ENCODE results near the gene SH3YL1. TPM values are rescaled to one million over a fixed set of nuclear protein-coding genes. Genes with fewer than 3 reads are reported as not detected.

The SH3YL1 gene
- polyA plus RNA-seq, 1 experiment: 27.6 TPM

- TF ChIP-seq CTCF (IDR thresholded peaks at IDR 0.05; ENCODE audit: low read depth, low read length): no peak
- H3K9me3 ChIP-seq (ENCODE audit: control insufficient read depth, insufficient read depth, low read length): no peaks in the 10 kb centered on the region
- no peak overlapping the region for H3K4me3 ChIP-seq (ENCODE audit: low read depth, low read length)
- H3K27ac ChIP-seq (ENCODE audit: low read depth, low read length): no peak overlapping the region
- no peak for DNase-seq (ENCODE audit: low read depth, low spot score)
- ChIA-PET POLR2A (no interaction called here), CTCF (interaction anchor here (1.0 to 3.2 kb wide), 3 partner anchors 9 to 1313 kb away, joined by 6 to 23 read pairs (median 14); no protein-coding TSS in a partner anchor)
- H3K27me3 ChIP-seq (ENCODE audit: control insufficient read depth, insufficient read depth, low read length): no peaks in the 10 kb centered on the region
Observed at GRCh38 chr2:237878-238277, 26.0 kb downstream of the SH3YL1 start.

DNA sequence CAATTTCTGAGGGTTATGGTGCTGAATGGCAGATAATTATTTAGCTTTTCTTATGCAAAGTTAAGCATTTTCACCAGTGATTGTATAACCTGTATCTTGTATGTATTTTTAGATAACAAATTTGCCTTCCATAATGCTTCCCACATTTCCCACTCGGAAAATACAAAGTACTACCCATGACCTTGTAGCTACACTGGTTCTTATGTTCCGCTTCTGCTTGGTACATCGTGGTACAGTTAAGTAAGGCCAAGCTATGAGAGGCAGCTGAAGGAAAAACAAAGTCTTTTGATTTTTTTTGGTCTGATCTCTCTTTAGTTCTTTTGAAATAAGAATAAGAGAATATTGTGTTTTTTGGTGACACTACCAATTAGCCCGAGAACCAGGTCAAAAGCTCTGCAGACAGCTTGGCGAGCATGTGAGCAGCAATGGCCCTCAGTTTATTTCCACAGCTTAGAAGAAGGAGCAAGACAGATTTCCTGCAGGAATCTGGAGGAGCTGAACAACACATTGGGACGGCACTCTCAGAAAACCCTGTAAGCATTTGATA, 26.8 kb downstream of the SH3YL1 start:
- CTCF ChIA-PET: interaction anchor here (0.6 to 3.0 kb wide), 2 partner anchors 10 to 13 kb away, joined by 3 to 23 read pairs; no protein-coding TSS in a partner anchor
- Histone ChIP-seq H3K9me3 (ENCODE audit: control insufficient read depth, insufficient read depth, low read length) (no peaks in the 10 kb centered on the region), H3K4me3 (ENCODE audit: low read depth, low read length) (no peak overlapping the region), H3K27me3 (ENCODE audit: control insufficient read depth, insufficient read depth, low read length) (no peaks in the 10 kb centered on the region), H3K27ac (ENCODE audit: low read depth, low read length) (no peak overlapping the region)
- POLR2A ChIA-PET: no interaction called here
- TF ChIP-seq CTCF (IDR thresholded peaks at IDR 0.05; ENCODE audit: low read depth, low read length): no peak
- DNase-seq (ENCODE audit: low read depth, low spot score): no peak

DNA sequence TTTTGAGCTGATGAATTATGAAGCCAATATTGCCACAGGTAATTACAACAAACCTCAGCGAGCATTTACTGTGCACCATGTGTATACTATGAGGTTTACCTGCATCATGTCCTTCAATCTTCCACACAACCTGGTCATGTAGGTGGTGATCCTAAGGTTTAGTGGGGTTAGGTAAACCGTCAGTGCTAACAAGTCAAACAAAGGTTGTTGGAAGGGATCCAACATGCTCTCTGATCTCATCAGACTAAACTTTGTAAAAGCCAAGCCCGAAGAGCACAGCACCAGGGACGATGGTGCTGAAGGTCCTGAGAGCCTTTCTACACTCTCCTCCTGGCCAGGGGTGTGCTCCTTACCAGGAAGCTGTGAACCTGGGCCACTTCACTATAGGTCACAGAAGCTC, 29.4 kb downstream of the SH3YL1 start:
- ChIA-PET POLR2A (no interaction called here), CTCF (interaction anchor here (1.0 to 2.9 kb wide), 3 partner anchors 11 to 56 kb away, joined by 3 to 12 read pairs (median 3); no protein-coding TSS in a partner anchor)
- no peak for TF ChIP-seq CTCF (IDR thresholded peaks at IDR 0.05; ENCODE audit: low read depth, low read length)
- Histone ChIP-seq H3K27me3 (ENCODE audit: control insufficient read depth, insufficient read depth, low read length) (no peaks in the 10 kb centered on the region), H3K9me3 (ENCODE audit: control insufficient read depth, insufficient read depth, low read length) (no peaks in the 10 kb centered on the region), H3K4me3 (ENCODE audit: low read depth, low read length) (no peak overlapping the region), H3K27ac (ENCODE audit: low read depth, low read length) (no peak overlapping the region)
- DNase-seq (ENCODE audit: low read depth, low spot score): no peak

DNA sequence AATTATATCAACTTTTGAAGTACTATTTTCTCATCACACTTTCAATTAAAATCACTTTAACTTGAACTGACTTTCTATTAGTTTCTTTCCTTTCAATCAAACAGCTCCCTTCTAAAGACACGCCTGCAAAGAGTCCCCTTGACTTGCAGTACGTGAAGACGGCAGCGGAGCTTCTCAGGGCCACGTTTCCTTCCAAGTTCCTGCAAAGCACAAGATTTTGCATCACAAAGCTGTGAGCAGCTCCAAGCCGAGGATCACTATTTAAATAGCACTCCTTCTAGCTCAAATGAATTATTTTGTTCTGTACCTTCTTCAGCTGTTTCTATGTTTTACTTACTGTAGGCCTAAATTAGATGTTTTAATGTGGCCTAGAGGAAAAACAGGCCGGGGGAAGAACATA, 30.8 kb downstream of the SH3YL1 start:
- Histone ChIP-seq H3K27ac (ENCODE audit: low read depth, low read length) (no peak overlapping the region), H3K4me3 (ENCODE audit: low read depth, low read length) (no peak overlapping the region), H3K9me3 (ENCODE audit: control insufficient read depth, insufficient read depth, low read length) (no peaks in the 10 kb centered on the region), H3K27me3 (ENCODE audit: control insufficient read depth, insufficient read depth, low read length) (no peaks in the 10 kb centered on the region)
- TF ChIP-seq CTCF (IDR thresholded peaks at IDR 0.05; ENCODE audit: low read depth, low read length): no peak
- ChIA-PET POLR2A (no interaction called here), CTCF (interaction anchor here (0.9 to 2.9 kb wide), 2 partner anchors 14 to 57 kb away, joined by 4 to 12 read pairs; no protein-coding TSS in a partner anchor)
- DNase-seq (ENCODE audit: low read depth, low spot score): no peak

- no peak overlapping the region for H3K4me3 ChIP-seq (ENCODE audit: low read depth, low read length)
- no peaks in the 10 kb centered on the region for H3K27me3 ChIP-seq (ENCODE audit: control insufficient read depth, insufficient read depth, low read length)
- ChIA-PET CTCF (interaction anchor here (0.7 to 1.8 kb wide), 2 partner anchors 9 to 59 kb away, joined by 3 to 4 read pairs; no protein-coding TSS in a partner anchor), POLR2A (no interaction called here)
- no peak for DNase-seq (ENCODE audit: low read depth, low spot score)
- TF ChIP-seq CTCF (IDR thresholded peaks at IDR 0.05; ENCODE audit: low read depth, low read length): no peak
- no peak overlapping the region for H3K27ac ChIP-seq (ENCODE audit: low read depth, low read length)
- H3K9me3 ChIP-seq (ENCODE audit: control insufficient read depth, insufficient read depth, low read length): no peaks in the 10 kb centered on the region
Observed at GRCh38 chr2:231521-232185, 32.2 kb downstream of the SH3YL1 start.
